Lower leg skin (tissue), 4 donors: ENCODE data around the gene SAMSN1. TPM values are rescaled to one million over a fixed set of nuclear protein-coding genes. Genes with fewer than 3 reads are reported as not detected.

Source experiments
- DNase-seq, 2 donors: peaks; one replicate each; pipeline ENCODE4 v3.0.0-alpha.2; 2019; ENCODE audit warnings: low spot score in 2 of 2
- H3K4me3 ChIP-seq: fragments of 200-600 bp; sonication (generic); 2 replicates; pipeline ENCODE4 v1.5.1; 2017; ENCODE audit warnings: mild to moderate bottlenecking, low read depth; ENCODE audit not compliant: poor library complexity, severe bottlenecking
- POLR2A ChIP-seq, 2 donors: fragments of 450-650 bp; IDR thresholded peaks; one replicate each; pipeline ENCODE4 v1.6.1; 2016 to 2017; ENCODE audit warnings: antibody characterized with exemption in 2 of 2, mild to moderate bottlenecking in 1 of 2, moderate library complexity in 1 of 2
- WGBS, 2 donors: methylation state at CpG; one replicate each; pipeline ENCODE4 v1.1.5; 2018; 5-methylcytosine and 5-hydroxymethylcytosine counted together
- intact Hi-C: fragments of 100-400 bp; cut with DNase I; formaldehyde crosslinking; loops from one replicate; pipeline ENCODE4 v1.15.0; 2023; ENCODE audit warnings: low total_unique reads
- total RNA-seq, 4 donors: library from RNA; depleted of rRNA; stranded (reverse); fragments of >200 nt; gene quantifications; one replicate each; pipeline ENCODE4 v1.1.0, GENCODE V29; 2016
- TF ChIP-seq, protein P1 (sequence below), 3 donors: fragments of 450-650 bp; IDR thresholded peaks; one replicate each; pipeline ENCODE4 v1.5.1; 2016; ENCODE audit warnings: antibody characterized with exemption in 3 of 3, mild to moderate bottlenecking in 3 of 3, moderate library complexity in 2 of 3

SAMSN1 gene
- total RNA-seq, 4 donors from 2014 or later: 0.88 to 3.4 (median 2.0) TPM

DNA sequence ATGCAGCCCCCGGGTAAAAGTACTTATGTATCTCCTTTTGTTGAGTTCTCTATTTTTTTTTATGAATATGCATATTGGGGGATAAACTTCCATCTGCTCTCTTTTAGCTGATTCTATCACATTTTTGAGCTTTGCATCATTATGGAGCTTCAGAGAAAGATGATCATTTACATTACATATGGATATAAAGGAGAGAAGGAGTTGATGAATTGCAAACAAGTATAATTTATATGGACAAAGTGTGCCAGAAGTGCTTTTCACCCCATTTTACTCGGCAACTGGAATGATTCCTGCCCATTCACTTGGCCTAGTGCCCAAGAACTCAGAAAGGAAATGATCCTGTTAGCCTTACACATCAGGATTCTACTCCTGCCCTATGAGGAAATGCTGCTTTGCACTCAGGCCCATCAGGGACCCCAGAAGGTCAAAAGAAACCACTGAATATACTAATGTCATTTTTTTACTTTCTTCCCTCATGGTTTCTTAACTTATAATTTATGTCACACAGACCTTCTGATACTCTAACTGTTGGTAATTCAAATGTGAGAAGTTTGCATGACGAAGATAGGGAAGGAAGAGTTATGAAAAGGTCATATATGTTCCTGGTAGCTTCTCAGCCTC is 65.6 kb downstream of the SAMSN1 start:
- H3K4me3 ChIP-seq: no peak overlapping the region
- TF ChIP-seq, protein P1, sequence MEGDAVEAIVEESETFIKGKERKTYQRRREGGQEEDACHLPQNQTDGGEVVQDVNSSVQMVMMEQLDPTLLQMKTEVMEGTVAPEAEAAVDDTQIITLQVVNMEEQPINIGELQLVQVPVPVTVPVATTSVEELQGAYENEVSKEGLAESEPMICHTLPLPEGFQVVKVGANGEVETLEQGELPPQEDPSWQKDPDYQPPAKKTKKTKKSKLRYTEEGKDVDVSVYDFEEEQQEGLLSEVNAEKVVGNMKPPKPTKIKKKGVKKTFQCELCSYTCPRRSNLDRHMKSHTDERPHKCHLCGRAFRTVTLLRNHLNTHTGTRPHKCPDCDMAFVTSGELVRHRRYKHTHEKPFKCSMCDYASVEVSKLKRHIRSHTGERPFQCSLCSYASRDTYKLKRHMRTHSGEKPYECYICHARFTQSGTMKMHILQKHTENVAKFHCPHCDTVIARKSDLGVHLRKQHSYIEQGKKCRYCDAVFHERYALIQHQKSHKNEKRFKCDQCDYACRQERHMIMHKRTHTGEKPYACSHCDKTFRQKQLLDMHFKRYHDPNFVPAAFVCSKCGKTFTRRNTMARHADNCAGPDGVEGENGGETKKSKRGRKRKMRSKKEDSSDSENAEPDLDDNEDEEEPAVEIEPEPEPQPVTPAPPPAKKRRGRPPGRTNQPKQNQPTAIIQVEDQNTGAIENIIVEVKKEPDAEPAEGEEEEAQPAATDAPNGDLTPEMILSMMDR (IDR thresholded peaks at IDR 0.05): no peak
- TF ChIP-seq POLR2A (IDR thresholded peaks at IDR 0.05): no peak
- peak in 1 of 2 donors; percentile 17 for DNase-seq
- intact Hi-C loops: no loop called here
- WGBS, 2 donors: 48 to 49% methylated on average over 3 of the region's 3 CpGs

DNA sequence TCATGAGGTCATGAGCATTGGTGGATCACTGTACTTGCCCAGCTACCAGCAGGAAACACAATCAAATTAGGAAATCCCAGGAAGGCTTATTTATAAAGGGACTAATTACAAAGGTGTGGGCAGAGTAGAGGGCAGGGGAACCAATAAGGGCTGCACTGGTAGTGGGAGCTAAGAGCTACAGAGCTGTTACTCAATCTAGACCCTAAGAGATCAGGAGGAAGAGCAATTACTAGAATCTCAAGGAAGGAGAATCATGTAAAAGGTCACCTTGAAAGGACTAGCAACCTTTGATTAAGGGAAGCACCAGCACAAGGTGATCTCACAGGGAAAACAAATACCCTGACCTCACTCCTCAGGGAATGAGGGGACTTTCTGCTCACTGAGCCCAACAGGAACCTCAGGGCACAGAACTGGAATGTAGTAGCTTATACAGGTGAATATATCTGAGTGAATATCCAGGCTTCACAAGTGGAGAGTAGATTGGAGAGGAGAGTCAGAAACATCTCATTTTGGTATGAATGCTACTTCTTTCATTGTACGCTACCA is 66.8 kb downstream of the SAMSN1 start:
- DNase-seq: no peak
- intact Hi-C loops: no loop called here
- 100% methylated on average over 1 of the region's 1 CpG for WGBS, 2 donors
- no peak for TF ChIP-seq POLR2A (IDR thresholded peaks at IDR 0.05)
- TF ChIP-seq, protein P1 (IDR thresholded peaks at IDR 0.05): no peak
- no peak overlapping the region for H3K4me3 ChIP-seq

DNA sequence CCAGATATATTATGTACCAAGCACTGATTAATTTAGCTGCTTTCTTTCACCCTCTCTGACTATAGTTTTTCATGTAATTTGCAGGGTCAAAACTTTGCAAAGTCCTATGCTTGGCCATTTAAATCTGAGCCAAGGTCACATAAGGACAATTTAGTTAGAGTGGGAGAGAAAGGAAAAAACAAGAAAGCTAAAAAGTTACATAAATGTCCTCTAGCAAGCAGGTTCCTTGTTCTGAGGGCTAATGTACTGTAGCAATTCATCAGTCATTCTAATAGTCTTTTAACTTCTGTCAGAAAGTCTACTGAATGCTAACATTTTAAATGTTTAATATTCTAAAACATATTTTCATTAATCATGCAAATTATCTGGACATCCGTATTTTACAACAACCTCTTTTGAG is 68.3 kb downstream of the SAMSN1 start:
- intact Hi-C loops: no loop called here
- WGBS, 2 donors: 76 to 77% methylated on average over 1 of the region's 1 CpG
- TF ChIP-seq, protein P1 (IDR thresholded peaks at IDR 0.05): no peak
- TF ChIP-seq POLR2A (IDR thresholded peaks at IDR 0.05): no peak
- DNase-seq: no peak
- no peak overlapping the region for H3K4me3 ChIP-seq

DNA sequence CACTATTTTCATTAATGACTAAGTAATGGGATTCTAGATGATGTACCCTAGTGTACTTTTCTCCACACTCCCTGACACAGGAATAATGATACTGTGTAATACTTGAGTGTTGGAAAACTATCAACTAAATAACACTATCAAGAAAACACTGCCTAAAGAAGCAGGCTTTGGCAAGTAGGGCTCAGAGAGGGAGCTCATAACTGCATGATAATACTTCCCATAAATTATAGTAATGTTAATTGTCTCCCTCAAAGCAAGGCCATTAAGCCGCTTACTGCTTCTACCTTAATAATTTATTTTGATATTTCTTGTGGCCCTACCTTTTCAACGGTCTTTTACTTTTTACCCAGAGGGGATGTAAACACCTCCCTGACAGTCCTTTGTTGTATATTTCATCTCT is 69.0 kb downstream of the SAMSN1 start:
- intact Hi-C loops: no loop called here
- WGBS, 2 donors: 68 to 82% methylated on average over 2 of the region's 2 CpGs
- no peak for DNase-seq
- H3K4me3 ChIP-seq: no peak overlapping the region
- no peak for TF ChIP-seq POLR2A (IDR thresholded peaks at IDR 0.05)
- TF ChIP-seq, protein P1 (IDR thresholded peaks at IDR 0.05): no peak

DNA sequence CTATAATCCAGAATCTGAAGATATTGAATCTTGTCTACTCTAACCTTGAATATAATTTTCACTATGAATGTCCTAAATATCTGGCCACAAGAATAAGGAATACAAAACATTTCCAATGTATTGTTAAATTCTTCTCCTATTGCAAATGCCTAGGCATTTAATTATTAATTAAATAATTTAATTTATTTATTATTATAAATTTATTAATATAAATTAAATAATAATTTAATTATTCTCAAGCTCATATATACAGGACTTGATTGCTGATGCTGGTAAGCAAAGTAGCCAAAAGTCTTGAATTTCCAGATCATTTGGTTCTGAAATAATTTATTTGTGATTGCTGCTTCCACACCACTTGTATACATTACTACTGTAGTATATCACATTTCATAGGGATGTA is 71.1 kb downstream of the SAMSN1 start:
- TF ChIP-seq, protein P1 (IDR thresholded peaks at IDR 0.05): no peak
- no peak for TF ChIP-seq POLR2A (IDR thresholded peaks at IDR 0.05)
- H3K4me3 ChIP-seq: no peak overlapping the region
- intact Hi-C loops: no loop called here
- no peak for DNase-seq

DNA sequence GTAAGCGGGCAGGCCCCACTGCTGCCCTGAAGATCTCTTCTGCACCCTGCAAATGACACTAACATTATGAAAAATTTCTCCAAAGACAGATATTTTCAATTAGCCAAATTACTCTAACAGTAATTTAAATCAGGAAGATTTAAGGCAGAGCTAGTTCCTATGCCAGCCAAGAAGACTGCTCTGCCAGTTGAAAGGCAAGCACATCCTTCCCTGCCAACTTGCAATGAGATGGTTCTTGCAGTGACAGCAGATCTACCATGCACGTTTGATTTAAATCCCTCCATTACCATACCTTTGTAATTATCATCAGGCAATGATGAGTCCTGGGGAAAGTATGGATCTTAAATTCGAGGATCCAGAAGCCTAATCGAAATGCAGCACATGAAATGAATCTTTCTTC is 76.5 kb downstream of the SAMSN1 start:
- no peak for DNase-seq
- intact Hi-C loops: no loop called here
- no peak for TF ChIP-seq POLR2A (IDR thresholded peaks at IDR 0.05)
- TF ChIP-seq, protein P1 (IDR thresholded peaks at IDR 0.05): no peak
- no peak overlapping the region for H3K4me3 ChIP-seq
- 59 to 71% methylated on average over 4 of the region's 4 CpGs for WGBS, 2 donors
